Endothelial cell of umbilical vein (primary cell): ENCODE measurements around the gene CTBS. TPM values are rescaled to one million over a fixed set of nuclear protein-coding genes. Genes with fewer than 3 reads are reported as not detected.

ENCODE experiments used
- BruUV-seq: library from RNA; stranded (reverse); fragments of 400-500 nt; replicated peaks from 2 replicates; lab custom pipeline; 2021; lab: Mats Ljungman, UMichigan
- CTCF ChIA-PET: fragments of 300-600, 350-600 bp; sonication (Branson Sonifier 250); formaldehyde crosslinking; loops from one replicate; lab custom pipeline; 2021; ENCODE audit warnings: antibody characterized with exemption, inconsistent platforms; lab: Charles Lee
- POLR2A ChIA-PET: fragments of 300-600, 350-600 bp; sonication (Branson Sonifier 250); formaldehyde crosslinking; loops from one replicate; lab custom pipeline; 2021; ENCODE audit warnings: antibody characterized with exemption, inconsistent platforms; lab: Charles Lee
- DNase-seq: peaks from one replicate; pipeline ENCODE4 v3.0.0-alpha.2; 2011; ENCODE audit warnings: low read depth, low spot score
- FAIRE-seq: peaks from 2 replicates; lab custom pipeline; 2011; peaks lifted over from hg19 to GRCh38; lab: Jason Lieb, UNC
- H2AFZ ChIP-seq: 2 replicates; pipeline ENCODE4 v1.6.0; 2012; ENCODE audit warnings: low read depth, low read length, control low read depth, inconsistent platforms
- H3K27ac ChIP-seq: 2 replicates; pipeline ENCODE4 v1.5.1; 2011; ENCODE audit warnings: low read depth, mild to moderate bottlenecking, control low read depth, low read length, moderate library complexity; ENCODE audit not compliant: insufficient read depth
- H3K27me3 ChIP-seq, 2 experiments: 2 replicates each; pipeline versions ENCODE4 v1.6.0 to v1.6.1; 2011; ENCODE audit warnings: low read length in 2 of 2, mixed read lengths in 1 of 2; ENCODE audit not compliant: control insufficient read depth in 2 of 2, insufficient read depth in 2 of 2
- H3K36me3 ChIP-seq, 2 experiments: 2 replicates in 1 of 2; 3 replicates in 1 of 2; pipeline ENCODE4 v1.5.1; 2011; ENCODE audit warnings: low read length in 2 of 2, mild to moderate bottlenecking in 1 of 2, moderate library complexity in 1 of 2; ENCODE audit not compliant: control insufficient read depth in 2 of 2, insufficient read depth in 2 of 2; ENCODE audit errors: extremely low read depth in 1 of 2
- H3K4me1 ChIP-seq: 3 replicates; pipeline ENCODE4 v1.5.1; 2011; ENCODE audit warnings: mild to moderate bottlenecking, low read length; ENCODE audit not compliant: control insufficient read depth, insufficient read depth; ENCODE audit errors: extremely low read depth
- H3K4me2 ChIP-seq: 2 replicates; pipeline ENCODE4 v1.6.1; 2011; ENCODE audit warnings: low read length, control low read depth, mixed read lengths; ENCODE audit not compliant: insufficient read depth
- H3K4me3 ChIP-seq, 3 experiments: fragments of 200-600 bp in 1 of 3; sonication (generic), shearing (Covaris generic) in 1 of 3; replicated peaks in 1 of 3; 2 replicates each; pipeline ENCODE4 v1.5.1; 2011 to 2016; ENCODE audit warnings: control low read depth in 3 of 3, low read length in 3 of 3, mild to moderate bottlenecking in 2 of 3, inconsistent platforms in 1 of 3, low read depth in 1 of 3, moderate library complexity in 1 of 3; ENCODE audit not compliant: insufficient read depth in 1 of 3
- H3K79me2 ChIP-seq: 2 replicates; pipeline ENCODE4 v1.6.0; 2012; ENCODE audit warnings: low read length, inconsistent platforms; ENCODE audit not compliant: control insufficient read depth, insufficient read depth
- H3K9ac ChIP-seq: replicated peaks from 2 replicates; pipeline ENCODE3; 2011; ENCODE audit warnings: low read length, control low read depth; ENCODE audit not compliant: insufficient read depth; ENCODE audit errors: extremely low read depth
- H3K9me1 ChIP-seq: replicated peaks from 3 replicates; pipeline ENCODE4 v1.6.0; 2011; ENCODE audit warnings: mild to moderate bottlenecking, low read length; ENCODE audit not compliant: control insufficient read depth, insufficient read depth; ENCODE audit errors: extremely low read depth
- H3K9me3 ChIP-seq: replicated peaks from 2 replicates; pipeline ENCODE4 v1.5.1; 2012; ENCODE audit warnings: low read length, inconsistent platforms; ENCODE audit not compliant: control insufficient read depth, insufficient read depth
- H4K20me1 ChIP-seq: replicated peaks from 2 replicates; pipeline ENCODE3; 2011; ENCODE audit warnings: mild to moderate bottlenecking, low read length; ENCODE audit not compliant: control insufficient read depth, insufficient read depth; ENCODE audit errors: extremely low read depth
- CTCF ChIP-seq, 2 donors: IDR thresholded peaks; 1 replicate in 1 of 2; 2 replicates in 1 of 2; pipeline ENCODE4 v1.5.1; 2011; ENCODE audit warnings: low read length in 2 of 2, mild to moderate bottlenecking in 2 of 2, moderate library complexity in 2 of 2, control low read depth in 1 of 2, inconsistent platforms in 1 of 2, low read depth in 1 of 2; ENCODE audit not compliant: insufficient read depth in 1 of 2; ENCODE audit errors: extremely low read depth in 1 of 2
- EZH2 ChIP-seq: IDR thresholded peaks from 2 replicates; pipeline ENCODE4 v1.6.1; 2012; ENCODE audit warnings: borderline replicate concordance, low read depth, mild to moderate bottlenecking, moderate library complexity, low read length, inconsistent platforms; ENCODE audit not compliant: severe bottlenecking
- FOS ChIP-seq: IDR thresholded peaks from 2 replicates; pipeline ENCODE4 v1.6.1; 2011; ENCODE audit warnings: mild to moderate bottlenecking, low read length, moderate library complexity, borderline replicate concordance; ENCODE audit not compliant: insufficient read depth
- GATA2 ChIP-seq: IDR thresholded peaks from 2 replicates; pipeline ENCODE4 v1.7.0; 2011; ENCODE audit warnings: low read depth, mild to moderate bottlenecking, moderate library complexity, mixed read lengths, low read length; ENCODE audit not compliant: insufficient read length, insufficient read depth
- JUN ChIP-seq: IDR thresholded peaks from 2 replicates; pipeline ENCODE4 v1.6.1; 2011; ENCODE audit warnings: borderline replicate concordance, low read depth; ENCODE audit not compliant: insufficient read length, insufficient read depth
- MAX ChIP-seq: IDR thresholded peaks from 2 replicates; pipeline ENCODE4 v1.6.1; 2011; ENCODE audit not compliant: insufficient read depth, insufficient read length
- MYC ChIP-seq: IDR thresholded peaks from one replicate; pipeline ENCODE4 v1.6.1; 2011; ENCODE audit warnings: mild to moderate bottlenecking, low read depth, low read length
- POLR2A ChIP-seq: IDR thresholded peaks from 2 replicates; pipeline ENCODE4 v1.6.1; 2012; ENCODE audit warnings: low read depth, mild to moderate bottlenecking, control low read depth, low read length
- POLR2AphosphoS5 ChIP-seq: IDR thresholded peaks from 2 replicates; pipeline ENCODE4 v1.6.1; 2012; ENCODE audit warnings: low read depth, mild to moderate bottlenecking, control low read depth, low read length, moderate library complexity; ENCODE audit not compliant: insufficient read depth
- dilution Hi-C: fragments of 300-500 bp; cut with MboI; formaldehyde crosslinking; loops from one replicate; pipeline ENCODE4 v1.15.0; 2019; ENCODE audit warnings: low sequenced_read_pairs; ENCODE audit not compliant: extremely low pct_ligation_motif_present
- intact Hi-C: fragments of 100-400 bp; cut with micrococcal nuclease; formaldehyde crosslinking; loops from one replicate; pipeline ENCODE4 v1.10.0; 2022
- polyA plus RNA-seq, 4 experiments: library from polyadenylated mRNA; depleted of rRNA in 3 of 4; stranded (reverse) in 3 of 4; unstranded in 1 of 4; fragments of >200 nt; gene quantifications; 2 replicates each; pipeline versions ENCODE4 v1.2.1 to v1.2.3, GENCODE V29; 2011 to 2012; ENCODE audit warnings: missing spikeins in 1 of 4
- total RNA-seq: library from RNA; stranded (reverse); gene quantifications from 2 replicates; pipeline ENCODE4 v1.2.3, GENCODE V29; 2021

The CTBS gene
- total and polyA plus RNA-seq, 2 donors (not counting 3 experiments of a cell fraction or from before 2014, with no cell fraction given) = 11.4 to 14.3 TPM

GRCh38 chr1:84615790-84616189, 41.5 kb upstream of the CTBS start:
- POLR2A ChIA-PET = no interaction called here
- CTCF ChIA-PET = interaction anchor here (1.1 kb wide), 1 partner anchor 11 kb away, joined by 4 read pairs; no protein-coding TSS in a partner anchor
- TF ChIP-seq MAX (no peak), MYC (no peak), EZH2 (no peak), GATA2 (no peak), CTCF (IDR thresholded peaks at IDR 0.05; ENCODE audit: extremely low read depth in 1 of 2, insufficient read depth in 1 of 2, low read depth in 1 of 2, low read length in 2 of 2) (no peak), POLR2A (no peak), POLR2AphosphoS5 (no peak), JUN (no peak), FOS (no peak)
- no TSS peak for BruUV-seq
- Histone ChIP-seq H3K9ac (no peak overlapping the region), H3K36me3 (no peaks in the 10 kb centered on the region), H3K4me2 (no peak overlapping the region), H3K9me3 (no peaks in the 10 kb centered on the region), H3K27ac (no peak overlapping the region), H3K4me3 (no peak overlapping the region), H3K9me1 (no peaks in the 10 kb centered on the region), H4K20me1 (no peaks in the 10 kb centered on the region), H3K4me1 (peaks cover 15% of the 10 kb centered on the region), H3K27me3 (no peaks in the 10 kb centered on the region), H2AFZ (no peak overlapping the region), H3K79me2 (no peaks in the 10 kb centered on the region)
- DNase-seq (no peak), FAIRE-seq (no peak)
- dilution Hi-C loops = loop anchor here (25.0 kb wide), 1 partner anchor 178 kb away; no protein-coding TSS in a partner anchor
- intact Hi-C loops = loop anchor here (10.0 kb wide), 1 partner anchor 659 kb away; the partner anchor contains the start of gene BCL10
